Spleen (tissue), 7 donors: ENCODE results near the gene EXT2.

Source experiments
- CTCF ChIP-seq, 11 experiments: fragments of 200-600 bp in 7 of 11; fragments of 450-650 bp in 4 of 11; sonication (generic) in 4 of 11; IDR thresholded peaks in 8 of 11; conservative IDR thresholded peaks in 3 of 11; 1 replicate in 7 of 11; 2 replicates in 4 of 11; pipeline versions ENCODE4 v1.4.0 to v1.8.0; 2016 to 2021; ENCODE audit warnings: antibody characterized with exemption in 11 of 11, inconsistent platforms in 4 of 11, mild to moderate bottlenecking in 1 of 11
- POLR2A ChIP-seq, 3 donors: fragments of 450-650 bp; IDR thresholded peaks; one replicate each; pipeline ENCODE4 v1.5.1; 2017; ENCODE audit warnings: antibody characterized with exemption in 3 of 3, mild to moderate bottlenecking in 1 of 3
- donor health status: DM: no; HTN: no; CAD: no; lungs with moderate emphysema.
- donor health status: DM: no; HTN: no; CAD: no.
- donor health status: DM: no; HTN: no; CAD: no.

- TF ChIP-seq POLR2A (IDR thresholded peaks at IDR 0.05) = no peak
- no peak for TF ChIP-seq CTCF (IDR thresholded peaks at IDR 0.05 in 8 of 11, conservative IDR thresholded peaks at IDR 0.05 in 3 of 11)
Observed at GRCh38 chr11:44237156-44237555, 141.7 kb downstream of the EXT2 start.
